ENCODE results near the gene NUP88.

- TF ChIP-seq CTCF (IDR thresholded peaks at IDR 0.05) (no peak), POLR2AphosphoS5 (IDR thresholded peaks at IDR 0.05) (no peak), EP300 (IDR thresholded peaks at IDR 0.05) (no peak)
Measured at GRCh38 chr17:5434984-5435383, 15.5 kb upstream of the NUP88 start.
